ENCODE data around the gene GLIPR1L1. TPM values are rescaled to one million over a fixed set of nuclear protein-coding genes. Genes with fewer than 3 reads are reported as not detected.

The GLIPR1L1 gene
- total RNA-seq, 2 donors from 2014 or later, result not detected

DNA sequence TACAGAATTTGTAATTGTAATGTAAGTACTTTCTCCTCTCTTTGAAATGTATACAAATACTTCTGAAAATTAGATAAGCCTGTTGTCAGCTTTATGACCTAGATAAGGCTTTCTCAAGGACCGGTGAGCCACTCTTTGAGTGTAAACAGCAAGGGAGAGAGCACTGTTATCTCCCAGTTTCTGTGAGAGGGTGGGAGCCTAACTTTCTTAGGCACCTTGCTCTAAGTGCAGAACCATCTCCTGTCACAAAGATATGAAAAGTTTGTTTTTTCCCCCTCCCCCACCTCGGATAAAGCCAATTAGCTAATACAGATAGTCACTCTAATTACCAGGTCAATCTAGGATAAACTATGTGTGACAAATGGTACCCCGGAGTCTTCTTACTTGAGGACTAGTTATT is 40.1 kb upstream of the GLIPR1L1 start:
- no peak for DNase-seq
- H3K9me3 ChIP-seq, result no peaks in the 10 kb centered on the region
- no peaks in the 10 kb centered on the region for H3K27me3 ChIP-seq
- no peaks in the 10 kb centered on the region for H3K36me3 ChIP-seq (replicated peaks in 1 of 2; ENCODE audit: insufficient read depth in 1 of 2, low read depth in 2 of 2)
- no peak overlapping the region for H3K4me3 ChIP-seq
- no peaks in the 10 kb centered on the region for H3K4me1 ChIP-seq
- H3K27ac ChIP-seq, result no peak overlapping the region
- no peak for TF ChIP-seq POLR2A (IDR thresholded peaks at IDR 0.05)
- TF ChIP-seq, protein P1, sequence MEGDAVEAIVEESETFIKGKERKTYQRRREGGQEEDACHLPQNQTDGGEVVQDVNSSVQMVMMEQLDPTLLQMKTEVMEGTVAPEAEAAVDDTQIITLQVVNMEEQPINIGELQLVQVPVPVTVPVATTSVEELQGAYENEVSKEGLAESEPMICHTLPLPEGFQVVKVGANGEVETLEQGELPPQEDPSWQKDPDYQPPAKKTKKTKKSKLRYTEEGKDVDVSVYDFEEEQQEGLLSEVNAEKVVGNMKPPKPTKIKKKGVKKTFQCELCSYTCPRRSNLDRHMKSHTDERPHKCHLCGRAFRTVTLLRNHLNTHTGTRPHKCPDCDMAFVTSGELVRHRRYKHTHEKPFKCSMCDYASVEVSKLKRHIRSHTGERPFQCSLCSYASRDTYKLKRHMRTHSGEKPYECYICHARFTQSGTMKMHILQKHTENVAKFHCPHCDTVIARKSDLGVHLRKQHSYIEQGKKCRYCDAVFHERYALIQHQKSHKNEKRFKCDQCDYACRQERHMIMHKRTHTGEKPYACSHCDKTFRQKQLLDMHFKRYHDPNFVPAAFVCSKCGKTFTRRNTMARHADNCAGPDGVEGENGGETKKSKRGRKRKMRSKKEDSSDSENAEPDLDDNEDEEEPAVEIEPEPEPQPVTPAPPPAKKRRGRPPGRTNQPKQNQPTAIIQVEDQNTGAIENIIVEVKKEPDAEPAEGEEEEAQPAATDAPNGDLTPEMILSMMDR (IDR thresholded peaks at IDR 0.05), result no peak
- intact Hi-C loops (cut with DNase I), result no loop called here
- no peak for ATAC-seq
- WGBS, 2 donors, result 19 to 29% methylated on average over 3 of the region's 3 CpGs

DNA sequence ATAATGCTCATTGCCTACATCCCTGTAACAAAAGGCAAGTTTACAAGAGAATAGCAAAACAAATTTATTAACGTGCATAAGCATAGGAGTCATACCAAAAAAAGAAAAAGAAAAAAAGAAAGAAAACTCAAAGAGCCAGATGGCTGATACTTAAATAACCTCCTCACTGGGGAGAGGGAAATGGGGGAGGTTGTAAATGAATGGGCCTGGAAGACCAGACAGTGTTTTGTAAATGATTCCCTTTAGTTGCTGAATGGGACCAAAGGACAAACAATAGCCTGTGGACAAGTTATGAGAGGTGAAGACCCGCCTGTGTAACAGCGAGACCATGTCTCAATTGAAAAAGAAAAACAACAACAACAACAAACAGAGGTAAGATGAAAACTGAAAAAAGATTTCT is 39.7 kb upstream of the GLIPR1L1 start:
- H3K27me3 ChIP-seq, result no peaks in the 10 kb centered on the region
- DNase-seq, result no peak
- H3K36me3 ChIP-seq (replicated peaks in 1 of 2; ENCODE audit: insufficient read depth in 1 of 2, low read depth in 2 of 2), result no peaks in the 10 kb centered on the region
- H3K4me1 ChIP-seq, result no peaks in the 10 kb centered on the region
- intact Hi-C loops (cut with DNase I), result no loop called here
- no peaks in the 10 kb centered on the region for H3K9me3 ChIP-seq
- ATAC-seq, result no peak
- 72 to 78% methylated on average over 3 of the region's 3 CpGs for WGBS, 2 donors
- H3K27ac ChIP-seq, result no peak overlapping the region
- TF ChIP-seq POLR2A (IDR thresholded peaks at IDR 0.05), result no peak
- TF ChIP-seq, protein P1 (IDR thresholded peaks at IDR 0.05), result no peak
- H3K4me3 ChIP-seq, result no peak overlapping the region

DNA sequence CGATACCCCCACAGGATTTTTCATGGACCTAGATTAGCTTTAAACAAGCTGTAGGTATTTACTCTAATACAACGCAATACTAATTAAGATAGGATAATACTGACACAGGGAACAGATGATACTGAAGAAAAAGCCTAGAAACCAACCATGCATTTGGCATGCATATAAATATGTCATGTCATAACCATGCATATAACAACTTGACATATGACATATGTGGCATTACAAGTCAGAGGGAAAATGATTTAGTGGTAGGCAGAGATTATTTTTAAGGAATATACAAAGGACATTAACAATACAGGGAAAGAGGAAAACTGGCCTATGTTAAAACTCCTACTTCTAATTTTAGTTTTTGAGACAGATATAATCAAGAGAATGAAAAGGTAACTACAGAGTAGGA is 32.2 kb upstream of the GLIPR1L1 start:
- 82 to 87% methylated on average over 2 of the region's 2 CpGs for WGBS, 2 donors
- DNase-seq, result no peak
- Histone ChIP-seq H3K36me3 (replicated peaks in 1 of 2; ENCODE audit: insufficient read depth in 1 of 2, low read depth in 2 of 2) (no peaks in the 10 kb centered on the region), H3K4me3 (no peak overlapping the region), H3K4me1 (no peaks in the 10 kb centered on the region), H3K27ac (no peak overlapping the region), H3K27me3 (no peaks in the 10 kb centered on the region), H3K9me3 (no peaks in the 10 kb centered on the region)
- TF ChIP-seq, protein P1 (IDR thresholded peaks at IDR 0.05), result no peak
- TF ChIP-seq POLR2A (IDR thresholded peaks at IDR 0.05), result no peak
- intact Hi-C loops (cut with DNase I), result loop anchor here (10.0 kb wide), 1 partner anchor 627 kb away; no protein-coding TSS in a partner anchor
- ATAC-seq, result no peak

DNA sequence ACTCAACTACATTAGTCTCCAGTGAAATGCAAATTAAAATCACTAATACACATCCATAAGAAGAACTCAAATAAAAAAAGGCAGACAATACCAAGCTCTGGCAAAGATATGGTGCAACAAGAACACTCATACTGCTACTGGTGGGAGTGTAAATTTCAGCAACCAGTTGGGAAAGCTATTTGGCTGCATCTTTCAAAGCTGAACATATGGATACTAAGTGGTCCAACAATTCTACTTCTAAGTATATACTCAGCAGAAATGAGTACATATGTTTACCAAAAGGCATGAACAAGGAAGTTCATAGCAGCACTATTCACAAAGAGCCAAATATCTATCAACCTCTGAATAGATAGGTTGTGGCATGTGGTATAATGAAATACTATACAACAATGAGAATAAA is 31.7 kb upstream of the GLIPR1L1 start:
- Histone ChIP-seq H3K4me1 (no peaks in the 10 kb centered on the region), H3K9me3 (no peaks in the 10 kb centered on the region), H3K27me3 (no peaks in the 10 kb centered on the region), H3K36me3 (replicated peaks in 1 of 2; ENCODE audit: insufficient read depth in 1 of 2, low read depth in 2 of 2) (no peaks in the 10 kb centered on the region), H3K4me3 (no peak overlapping the region), H3K27ac (no peak overlapping the region)
- DNase-seq (no peak), ATAC-seq (no peak)
- TF ChIP-seq POLR2A (IDR thresholded peaks at IDR 0.05), result no peak
- TF ChIP-seq, protein P1 (IDR thresholded peaks at IDR 0.05), result no peak
- intact Hi-C loops (cut with DNase I), result loop anchor here (10.0 kb wide), 1 partner anchor 628 kb away; no protein-coding TSS in a partner anchor
